Superior temporal gyrus (tissue), 1 donor: Measurements from ENCODE around the gene TEX261.

Experiments
- DNase-seq: peaks from one replicate; pipeline ENCODE4 v3.0.0-alpha.2; 2016; ENCODE audit errors: extremely low spot score

The TEX261 gene

DNA sequence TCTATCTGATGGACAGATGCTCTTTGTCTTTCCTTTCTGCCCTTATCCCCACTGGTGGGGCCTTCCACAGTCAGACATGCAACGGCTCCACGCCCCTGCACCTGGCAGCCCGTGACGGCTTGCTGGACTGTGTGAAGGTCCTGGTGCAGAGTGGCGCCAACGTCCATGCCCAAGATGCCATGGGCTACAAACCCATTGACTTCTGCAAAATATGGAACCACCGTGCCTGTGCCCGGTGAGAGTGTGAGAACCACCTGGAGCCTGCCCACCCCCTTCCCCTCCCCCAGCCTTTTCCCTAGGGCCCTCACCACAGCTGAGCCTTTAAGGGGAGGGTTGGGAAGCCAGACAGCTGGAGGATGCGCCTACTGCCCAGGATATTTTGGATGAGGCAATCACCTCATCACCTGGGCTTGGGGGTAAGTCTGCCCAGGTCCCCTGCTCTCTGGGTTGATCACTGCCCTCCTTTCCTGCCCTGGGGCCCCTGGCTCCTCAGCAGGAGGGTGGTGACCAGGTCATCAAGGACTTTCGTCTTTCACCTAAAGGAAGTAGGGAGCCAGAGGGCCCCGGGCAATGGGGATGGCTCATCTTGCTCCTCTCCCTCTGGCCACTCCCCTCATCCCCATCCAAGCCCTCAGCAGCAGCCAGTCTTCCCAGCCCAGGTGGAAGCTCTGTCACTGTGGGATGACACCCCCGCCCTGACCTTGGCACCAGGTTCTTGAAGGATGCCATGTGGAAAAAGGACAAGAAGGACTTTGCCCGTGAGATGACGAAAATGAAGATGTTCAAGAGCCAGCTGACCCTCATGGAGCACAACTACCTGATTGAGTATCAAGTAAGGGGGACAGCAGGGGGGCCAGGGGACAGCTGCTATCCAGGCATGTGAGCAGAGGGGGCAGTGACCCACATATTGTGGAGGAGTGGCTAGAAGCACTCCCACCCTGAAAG lies 12.5 kb downstream of the TEX261 start:
- no peak for DNase-seq

DNA sequence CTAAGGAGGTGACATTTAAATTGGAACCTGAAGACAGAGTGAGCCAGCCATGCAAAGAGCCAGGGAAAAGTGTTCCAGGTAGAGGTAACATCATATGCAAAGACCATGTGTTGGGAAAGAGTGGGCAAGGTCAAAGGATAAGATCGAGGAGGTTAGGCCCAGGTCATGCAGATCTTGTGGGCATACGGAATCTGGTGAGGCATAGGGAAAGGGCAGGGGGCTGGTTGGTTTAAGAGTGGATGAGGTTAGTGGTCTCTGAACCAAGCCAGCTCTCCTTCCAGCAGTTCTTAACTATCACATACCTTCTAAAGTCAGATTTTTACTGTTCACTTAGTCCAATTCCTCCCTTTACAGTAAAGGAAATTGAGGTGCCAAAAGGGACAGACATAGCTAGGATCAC lies 13.3 kb downstream of the TEX261 start:
- no peak for DNase-seq

DNA sequence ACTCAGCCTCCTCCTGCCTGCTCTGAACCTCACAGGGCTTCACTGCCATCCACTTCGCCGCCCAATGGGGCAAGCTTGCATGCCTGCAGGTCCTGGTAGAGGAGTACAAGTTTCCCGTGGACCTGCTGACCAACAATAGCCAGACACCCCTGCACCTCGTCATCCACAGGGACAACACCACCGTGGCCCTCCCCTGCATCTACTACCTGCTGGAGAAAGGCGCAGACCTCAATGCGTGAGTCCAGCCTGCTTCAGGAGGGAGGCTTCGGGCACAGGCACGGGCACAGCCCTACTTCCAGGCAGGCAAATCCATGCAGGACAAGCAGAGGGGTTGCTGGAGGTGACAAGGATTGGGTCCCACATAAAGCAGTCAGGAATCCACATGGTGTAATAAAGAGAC lies 15.0 kb downstream of the TEX261 start:
- DNase-seq, result no peak

- DNase-seq, result no peak
These were observed 15.5 kb downstream of the TEX261 start for GRCh38 chr2:70979180-70979488.

- no peak for DNase-seq
These were observed 16.1 kb downstream of the TEX261 start, which contains the start of gene ANKRD53 for GRCh38 chr2:70978341-70979179. TSS of gene ANKRD53 (plus strand) at chr2:70978630. CDS start at chr2:70978646, 16 bp downstream.

- DNase-seq, result no peak
These were observed 17.0 kb downstream of the TEX261 start for GRCh38 chr2:70977605-70978205.

DNA sequence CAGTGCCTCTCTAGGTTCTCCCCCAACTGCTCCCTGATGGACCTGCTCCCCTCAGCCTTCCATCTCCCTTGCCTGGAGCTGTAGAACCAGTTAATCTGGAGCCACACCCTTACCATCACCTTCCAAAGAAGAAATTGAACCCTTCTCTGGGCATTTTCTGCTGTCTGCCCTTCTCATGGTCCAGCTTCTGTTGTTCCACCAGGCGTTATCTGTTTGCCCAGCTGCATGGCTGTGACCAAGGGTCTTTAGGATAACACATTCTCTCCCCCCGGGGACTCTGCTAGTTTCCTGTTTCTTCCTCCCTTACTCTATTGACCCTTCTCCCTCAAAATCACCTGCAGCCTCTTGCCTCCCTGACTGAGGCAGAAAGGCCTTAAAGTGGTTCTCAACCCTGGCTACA lies 19.4 kb downstream of the TEX261 start:
- DNase-seq, result no peak

- DNase-seq, result no peak
These were observed 20.1 kb downstream of the TEX261 start for GRCh38 chr2:70974592-70974991.

GRCh38 chr2:70967189-70967588 lies 27.5 kb downstream of the TEX261 start:
- DNase-seq, result no peak

DNA sequence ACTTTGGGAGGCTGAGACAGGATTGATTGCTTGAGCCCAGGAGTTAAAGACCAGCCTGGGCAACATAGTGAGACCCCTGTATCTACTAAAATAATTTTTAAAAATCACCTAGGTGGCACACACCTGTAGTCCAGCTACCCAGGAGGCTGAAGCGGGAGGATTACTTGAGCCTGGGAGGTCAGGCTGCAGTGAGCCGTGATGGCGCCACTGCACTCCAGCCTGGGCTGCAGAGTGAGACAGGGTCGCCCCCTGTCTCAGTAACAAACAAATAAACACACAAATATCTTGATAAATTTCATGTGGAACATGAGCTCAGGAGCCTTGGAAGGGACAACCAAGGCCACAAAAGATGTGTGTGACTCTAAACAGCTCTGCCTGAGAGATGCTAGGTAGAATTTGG lies 28.0 kb downstream of the TEX261 start:
- no peak for DNase-seq

DNA sequence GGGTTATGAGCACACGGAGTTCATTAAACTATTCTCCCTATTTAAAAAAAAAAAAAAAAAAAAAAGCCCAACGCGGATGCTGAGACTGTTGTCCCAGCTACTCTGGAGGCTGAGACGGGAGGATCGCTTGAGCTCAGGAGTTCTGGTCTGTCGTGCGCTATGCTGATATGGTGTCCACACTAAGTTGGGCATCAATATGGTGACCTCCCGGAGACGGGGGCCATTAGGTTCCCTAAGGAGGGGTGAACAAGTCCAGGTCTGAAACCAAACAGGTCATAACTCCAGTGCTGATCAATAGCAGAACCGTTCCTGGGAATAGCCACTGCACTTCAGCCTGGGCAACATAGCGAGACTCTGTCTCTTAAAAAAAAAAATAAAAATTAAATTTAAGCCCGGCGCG lies 29.2 kb downstream of the TEX261 start:
- no peak for DNase-seq

- peak; percentile 81 for DNase-seq
These were observed 29.9 kb downstream of the TEX261 start for GRCh38 chr2:70964596-70965386.

DNA sequence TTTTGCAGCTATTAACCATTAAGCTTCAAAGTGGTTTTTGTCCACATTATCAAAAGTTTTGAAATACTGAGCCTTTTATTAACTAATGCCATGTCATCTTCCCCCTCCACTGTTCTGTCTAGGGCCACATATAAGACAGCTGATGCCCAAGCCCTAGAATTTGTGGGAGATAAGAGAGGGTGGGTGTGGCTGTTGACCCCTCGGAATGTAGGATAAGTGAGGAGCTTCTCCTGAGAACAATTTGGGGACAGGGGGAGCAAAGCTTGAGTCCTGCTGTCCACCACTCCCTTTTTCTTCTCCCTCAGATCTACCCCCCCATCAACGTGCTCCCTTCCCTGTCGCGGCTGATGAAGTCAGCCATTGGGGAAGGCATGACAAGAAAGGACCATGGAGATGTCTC lies 30.5 kb downstream of the TEX261 start:
- no peak for DNase-seq

GRCh38 chr2:70962885-70963878 lies 31.5 kb downstream of the TEX261 start:
- no peak for DNase-seq

DNA sequence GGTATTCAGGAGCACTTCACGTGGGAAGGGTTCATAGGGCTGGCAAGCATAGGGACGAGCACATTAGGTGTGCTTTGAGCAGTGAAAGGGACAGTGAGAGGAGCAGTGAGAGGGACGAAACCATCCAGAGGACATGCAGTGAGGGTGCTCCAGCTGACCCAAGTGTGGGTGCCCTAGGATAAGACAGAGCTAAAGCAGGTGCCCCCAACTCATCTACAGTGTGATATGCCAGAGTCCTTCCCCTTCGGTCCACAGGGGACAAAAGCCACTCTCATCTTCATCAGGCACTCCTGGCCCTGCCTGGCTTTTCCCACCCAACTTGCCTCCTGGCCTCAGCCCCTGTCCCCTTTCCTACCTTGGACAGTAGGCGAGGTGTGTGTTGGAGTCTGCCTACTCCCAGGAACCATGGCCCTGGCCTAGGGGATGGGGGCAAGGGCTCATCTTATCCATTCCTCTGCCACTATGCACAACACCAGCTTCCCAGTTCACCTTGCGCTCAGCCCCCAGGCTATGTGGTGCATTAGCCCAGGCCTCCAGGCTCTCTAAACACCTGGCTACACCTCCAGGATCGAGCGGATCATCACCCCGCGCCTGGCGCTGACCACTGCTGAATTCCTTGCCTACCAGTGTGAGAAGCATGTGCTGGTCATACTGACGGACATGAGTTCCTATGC lies 32.3 kb downstream of the TEX261 start:
- DNase-seq, result no peak

DNA sequence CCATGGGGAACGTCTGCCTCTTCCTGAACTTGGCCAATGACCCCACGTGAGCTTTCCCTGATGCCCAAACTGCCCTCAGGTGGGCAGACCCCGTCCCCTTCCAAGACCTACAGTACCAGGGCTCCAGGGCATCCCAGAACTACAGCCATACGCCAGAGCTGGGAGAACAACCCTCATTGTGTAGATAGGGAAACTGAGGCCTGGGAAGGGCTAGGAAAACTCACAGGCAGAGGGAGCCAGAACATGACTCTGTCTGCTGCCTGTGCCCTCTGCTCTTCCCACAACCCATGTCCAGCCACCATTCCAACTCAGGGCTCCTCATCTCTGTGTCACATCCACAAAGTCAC lies 33.1 kb downstream of the TEX261 start:
- no peak for DNase-seq

DNA sequence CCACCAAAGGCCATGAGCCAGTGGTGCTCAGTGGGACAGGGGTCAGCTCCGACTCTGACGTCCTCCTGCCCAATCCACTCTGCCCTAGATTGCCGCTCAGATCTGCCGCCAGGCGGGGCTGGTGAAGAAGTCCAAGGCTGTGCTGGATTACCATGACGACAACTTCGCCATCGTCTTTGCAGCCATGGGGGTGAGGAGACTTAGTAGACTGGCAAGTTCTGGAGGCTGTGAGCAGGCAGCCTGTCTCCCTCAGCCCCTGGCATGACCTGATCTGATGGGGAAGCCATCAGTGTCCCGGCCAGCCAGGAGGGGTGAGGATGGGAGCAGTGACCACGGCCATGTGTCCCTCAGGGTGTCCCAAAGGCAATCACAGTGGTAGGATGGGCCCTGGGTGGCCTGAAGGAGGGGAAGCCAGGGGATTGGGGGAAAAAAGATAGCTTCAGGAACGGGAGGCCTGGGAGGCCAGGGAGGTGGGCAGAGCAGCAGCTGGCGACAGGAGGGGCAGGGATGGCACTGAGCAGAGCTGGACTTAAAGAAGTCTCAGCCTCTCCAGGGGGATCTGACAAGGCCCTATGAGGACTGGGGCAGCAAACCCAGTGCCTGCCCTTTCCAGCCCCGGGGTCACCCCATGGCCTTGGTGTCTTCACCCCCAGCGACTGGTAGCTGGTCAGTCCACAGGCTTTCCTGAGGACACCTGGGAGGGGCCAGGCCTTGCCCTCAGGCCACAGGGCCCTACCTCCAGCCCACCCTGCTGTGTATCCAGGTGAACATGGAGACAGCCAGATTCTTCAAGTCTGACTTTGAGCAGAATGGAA lies 33.6 kb downstream of the TEX261 start:
- no peak for DNase-seq

GRCh38 chr2:70959851-70960832 lies 34.5 kb downstream of the TEX261 start:
- DNase-seq, result no peak
